Spleen (tissue), 7 donors: ENCODE results near the gene HS6ST2.

Source experiments
- POLR2A ChIP-seq, 3 donors: fragments of 450-650 bp; IDR thresholded peaks; one replicate each; pipeline ENCODE4 v1.5.1; 2017; ENCODE audit warnings: antibody characterized with exemption in 3 of 3, mild to moderate bottlenecking in 1 of 3
- TF ChIP-seq, protein P1 (sequence below), 11 experiments: fragments of 200-600 bp in 7 of 11; fragments of 450-650 bp in 4 of 11; sonication (generic) in 4 of 11; IDR thresholded peaks in 8 of 11; conservative IDR thresholded peaks in 3 of 11; 1 replicate in 7 of 11; 2 replicates in 4 of 11; pipeline versions ENCODE4 v1.4.0 to v1.8.0; 2016 to 2021; ENCODE audit warnings: antibody characterized with exemption in 11 of 11, inconsistent platforms in 4 of 11, mild to moderate bottlenecking in 1 of 11
- donor health status: DM: no; HTN: no; CAD: no; lungs with moderate emphysema.
- donor health status: DM: no; HTN: no; CAD: no.
- donor health status: DM: no; HTN: no; CAD: no.

DNA sequence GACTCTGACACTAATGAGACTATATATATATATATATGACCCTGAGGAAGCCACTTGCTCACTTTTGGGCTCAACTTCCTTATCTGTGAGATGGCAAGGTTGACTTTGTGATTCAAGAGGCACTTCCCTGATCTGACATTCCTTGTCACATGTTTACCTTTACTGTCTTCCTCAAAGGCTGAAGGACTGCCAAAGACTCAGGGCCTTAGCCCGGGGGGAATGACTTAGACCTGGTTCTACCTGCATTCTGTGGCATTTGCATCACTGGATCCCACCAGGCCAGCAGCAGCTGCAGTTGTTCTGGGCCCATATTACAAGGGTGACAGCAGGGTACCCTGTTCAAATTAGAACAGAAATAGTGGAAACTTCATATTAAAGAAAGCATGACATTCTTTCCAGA lies 3.1 kb upstream of the HS6ST2 start:
- TF ChIP-seq, protein P1, sequence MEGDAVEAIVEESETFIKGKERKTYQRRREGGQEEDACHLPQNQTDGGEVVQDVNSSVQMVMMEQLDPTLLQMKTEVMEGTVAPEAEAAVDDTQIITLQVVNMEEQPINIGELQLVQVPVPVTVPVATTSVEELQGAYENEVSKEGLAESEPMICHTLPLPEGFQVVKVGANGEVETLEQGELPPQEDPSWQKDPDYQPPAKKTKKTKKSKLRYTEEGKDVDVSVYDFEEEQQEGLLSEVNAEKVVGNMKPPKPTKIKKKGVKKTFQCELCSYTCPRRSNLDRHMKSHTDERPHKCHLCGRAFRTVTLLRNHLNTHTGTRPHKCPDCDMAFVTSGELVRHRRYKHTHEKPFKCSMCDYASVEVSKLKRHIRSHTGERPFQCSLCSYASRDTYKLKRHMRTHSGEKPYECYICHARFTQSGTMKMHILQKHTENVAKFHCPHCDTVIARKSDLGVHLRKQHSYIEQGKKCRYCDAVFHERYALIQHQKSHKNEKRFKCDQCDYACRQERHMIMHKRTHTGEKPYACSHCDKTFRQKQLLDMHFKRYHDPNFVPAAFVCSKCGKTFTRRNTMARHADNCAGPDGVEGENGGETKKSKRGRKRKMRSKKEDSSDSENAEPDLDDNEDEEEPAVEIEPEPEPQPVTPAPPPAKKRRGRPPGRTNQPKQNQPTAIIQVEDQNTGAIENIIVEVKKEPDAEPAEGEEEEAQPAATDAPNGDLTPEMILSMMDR (IDR thresholded peaks at IDR 0.05 in 8 of 11, conservative IDR thresholded peaks at IDR 0.05 in 3 of 11): no peak
- TF ChIP-seq POLR2A (IDR thresholded peaks at IDR 0.05): no peak
